Upper lobe of left lung (tissue), 6 donors: Measurements from ENCODE around the gene OPRD1. TPM values are rescaled to one million over a fixed set of nuclear protein-coding genes. Genes with fewer than 3 reads are reported as not detected.
A peak's percentile ranks its signal among the peaks of the same experiment; 100 is the strongest.
"Not testable (repeated sequence)": the region's sequence is repeated elsewhere in the genome, so short reads cannot be mapped to it uniquely, and the experiment has no call there.

Experiments
- ATAC-seq, 2 donors: fragments of 200-7000 bp; cut with Tn5 transposase; one replicate each; pipeline ENCODE4 v1.9.1; 2022; ENCODE audit warnings: mild to moderate bottlenecking in 2 of 2, moderate library complexity in 2 of 2; ENCODE audit not compliant: low FRiP score in 2 of 2
- DNase-seq, 2 donors: peaks; one replicate each; pipeline ENCODE4 v3.0.0-alpha.2; 2019 to 2020
- H3K27ac ChIP-seq, 4 donors: fragments of 200-600 bp; sonication (generic); one replicate each; pipeline ENCODE4 v1.5.1; 2016 to 2019
- H3K27me3 ChIP-seq, 4 donors: fragments of 200-600 bp; sonication (generic); one replicate each; pipeline ENCODE4 v1.5.1; 2017 to 2019
- H3K36me3 ChIP-seq, 4 donors: fragments of 200-600 bp; sonication (generic); one replicate each; pipeline ENCODE4 v1.5.1; 2016 to 2019
- H3K4me1 ChIP-seq, 4 donors: fragments of 200-600 bp; sonication (generic); one replicate each; pipeline ENCODE4 v1.5.1; 2018 to 2019
- H3K4me3 ChIP-seq, 4 donors: fragments of 200-600 bp; sonication (generic); one replicate each; pipeline ENCODE4 v1.5.1; 2017 to 2019; ENCODE audit warnings: mild to moderate bottlenecking in 2 of 4, moderate library complexity in 1 of 4
- H3K9me3 ChIP-seq, 4 donors: fragments of 200-600 bp; sonication (generic); one replicate each; pipeline ENCODE4 v1.5.1; 2018 to 2019
- EP300 ChIP-seq, 4 donors: sonication (generic); formaldehyde crosslinking; IDR thresholded peaks; one replicate each; pipeline ENCODE4 v1.5.1; 2017; ENCODE audit warnings: antibody characterized with exemption in 4 of 4, control low read depth in 2 of 4
- POLR2A ChIP-seq, 4 donors: fragments of 450-650 bp; IDR thresholded peaks; one replicate each; pipeline ENCODE4 v1.5.1; 2016 to 2017; ENCODE audit warnings: antibody characterized with exemption in 4 of 4, mild to moderate bottlenecking in 2 of 4
- POLR2AphosphoS5 ChIP-seq, 2 donors: sonication (generic); formaldehyde crosslinking; IDR thresholded peaks; one replicate each; pipeline ENCODE4 v1.5.1; 2017; ENCODE audit warnings: antibody characterized with exemption in 2 of 2
- WGBS, 2 donors: methylation state at CpG; one replicate each; pipeline ENCODE4 v1.1.5; 2017 to 2018; 5-methylcytosine and 5-hydroxymethylcytosine counted together
- total RNA-seq, 6 donors: library from RNA; depleted of rRNA in 4 of 6; stranded (reverse); fragments of >200 nt in 4 of 6; gene quantifications; one replicate each; pipeline versions ENCODE4 v1.1.0 to v1.2.1, GENCODE V29; 2016 to 2021
- TF ChIP-seq, protein P1 (sequence below), 6 experiments: fragments of 450-650 bp in 4 of 6; fragments of 200-600 bp in 2 of 6; sonication (generic) in 2 of 6; IDR thresholded peaks; one replicate each; pipeline ENCODE4 v1.5.1; 2016 to 2019; ENCODE audit warnings: antibody characterized with exemption in 6 of 6
- donor health status: DM: no; HTN: no; CAD: no; lungs with moderate emphysema.
- donor health status: DM: no; HTN: yes; CAD: no; lungs with severe emphysema.

OPRD1 gene
- total RNA-seq, 6 donors from 2014 or later, result not detected

- ATAC-seq (no peak), DNase-seq (no peak)
- H3K9me3 ChIP-seq, result no peaks in the 10 kb centered on the region
- H3K27ac ChIP-seq, result no peak overlapping the region
- H3K4me3 ChIP-seq, result no peak overlapping the region
- H3K4me1 ChIP-seq, result no peaks in the 10 kb centered on the region
- no peaks in the 10 kb centered on the region for H3K36me3 ChIP-seq
- WGBS, 2 donors, result 79 to 87% methylated on average over 10 to 12 of the region's 12 CpGs
- TF ChIP-seq, protein P1, sequence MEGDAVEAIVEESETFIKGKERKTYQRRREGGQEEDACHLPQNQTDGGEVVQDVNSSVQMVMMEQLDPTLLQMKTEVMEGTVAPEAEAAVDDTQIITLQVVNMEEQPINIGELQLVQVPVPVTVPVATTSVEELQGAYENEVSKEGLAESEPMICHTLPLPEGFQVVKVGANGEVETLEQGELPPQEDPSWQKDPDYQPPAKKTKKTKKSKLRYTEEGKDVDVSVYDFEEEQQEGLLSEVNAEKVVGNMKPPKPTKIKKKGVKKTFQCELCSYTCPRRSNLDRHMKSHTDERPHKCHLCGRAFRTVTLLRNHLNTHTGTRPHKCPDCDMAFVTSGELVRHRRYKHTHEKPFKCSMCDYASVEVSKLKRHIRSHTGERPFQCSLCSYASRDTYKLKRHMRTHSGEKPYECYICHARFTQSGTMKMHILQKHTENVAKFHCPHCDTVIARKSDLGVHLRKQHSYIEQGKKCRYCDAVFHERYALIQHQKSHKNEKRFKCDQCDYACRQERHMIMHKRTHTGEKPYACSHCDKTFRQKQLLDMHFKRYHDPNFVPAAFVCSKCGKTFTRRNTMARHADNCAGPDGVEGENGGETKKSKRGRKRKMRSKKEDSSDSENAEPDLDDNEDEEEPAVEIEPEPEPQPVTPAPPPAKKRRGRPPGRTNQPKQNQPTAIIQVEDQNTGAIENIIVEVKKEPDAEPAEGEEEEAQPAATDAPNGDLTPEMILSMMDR (IDR thresholded peaks at IDR 0.05), result no peak
- no peak for TF ChIP-seq EP300 (IDR thresholded peaks at IDR 0.05)
- TF ChIP-seq POLR2AphosphoS5 (IDR thresholded peaks at IDR 0.05), result no peak
- TF ChIP-seq POLR2A (IDR thresholded peaks at IDR 0.05), result no peak
- no peaks in the 10 kb centered on the region for H3K27me3 ChIP-seq
Observed at GRCh38 chr1:28871631-28872401, 59.8 kb downstream of the OPRD1 start.

DNA sequence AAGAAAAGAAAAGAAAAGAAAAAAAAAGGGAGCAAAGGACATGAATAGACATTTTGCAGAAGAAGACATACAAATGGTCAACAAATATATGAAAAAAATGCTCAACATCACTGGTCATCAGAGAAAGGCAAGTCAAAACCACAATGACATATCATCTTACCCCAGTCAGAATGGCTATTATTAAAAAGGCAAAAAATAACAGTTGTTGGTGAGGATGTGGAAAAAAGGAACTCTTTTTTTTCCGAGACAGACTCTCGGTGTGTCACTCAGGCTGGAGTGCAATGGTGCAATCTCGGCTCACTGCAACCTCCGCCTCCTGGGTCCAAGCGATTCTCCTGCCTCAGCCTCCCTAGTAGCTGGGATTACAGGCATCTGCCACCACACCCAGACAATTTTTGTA is 63.2 kb downstream of the OPRD1 start:
- WGBS, 2 donors, result 66% methylated on average over 5 of the region's 5 CpGs
- not testable (repeated sequence) for H3K27ac ChIP-seq, H3K27me3 ChIP-seq, DNase-seq, ATAC-seq, H3K36me3 ChIP-seq, H3K4me3 ChIP-seq, H3K4me1 ChIP-seq, H3K9me3 ChIP-seq

DNA sequence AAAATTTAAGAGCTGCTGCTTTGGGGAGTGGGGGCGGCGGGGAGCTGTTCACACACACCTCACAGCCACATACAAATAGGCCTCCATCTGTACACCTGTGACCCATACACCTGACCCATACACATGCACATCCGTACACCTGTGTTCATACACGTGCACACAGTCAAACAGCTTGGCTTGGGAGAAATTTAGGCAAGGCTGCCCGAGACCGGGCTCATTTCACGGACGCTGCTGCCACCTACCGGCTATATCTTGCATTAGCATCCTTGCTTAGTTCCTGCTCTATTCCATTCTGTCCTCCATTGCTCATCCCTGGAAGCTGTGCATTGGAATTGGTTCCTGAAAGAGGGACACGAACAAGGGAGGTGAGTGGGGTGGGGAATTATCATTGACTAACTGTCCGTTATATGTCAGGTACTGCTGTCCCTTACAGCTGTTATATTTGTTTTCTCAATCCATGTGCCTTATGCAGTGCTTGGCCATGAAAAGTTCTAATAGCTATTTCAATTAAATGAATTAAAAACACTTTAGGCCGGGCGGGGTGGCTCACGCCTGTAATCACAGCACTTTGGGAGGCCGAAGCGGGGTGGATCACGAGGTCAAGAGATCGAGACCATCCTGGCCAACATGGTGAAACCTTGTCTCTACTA is 65.3 kb downstream of the OPRD1 start:
- Histone ChIP-seq H3K36me3 (no peaks in the 10 kb centered on the region), H3K4me3 (no peak overlapping the region), H3K27me3 (no peaks in the 10 kb centered on the region), H3K4me1 (peaks cover under 1 to 10% (median 5%) of the 10 kb centered on the region in 4 donors), H3K27ac (no peak overlapping the region), H3K9me3 (no peaks in the 10 kb centered on the region)
- peak in 1 of 2 donors; percentile 85 for DNase-seq
- ATAC-seq, result peak; percentile 90 to 91
- TF ChIP-seq EP300 (IDR thresholded peaks at IDR 0.05) (no peak), POLR2AphosphoS5 (IDR thresholded peaks at IDR 0.05) (no peak), POLR2A (IDR thresholded peaks at IDR 0.05) (no peak)
- TF ChIP-seq, protein P1 (IDR thresholded peaks at IDR 0.05), result peak; percentile 81 to 95 (median 91)
- WGBS, 2 donors, result 25 to 30% methylated on average over 16 to 18 of the region's 18 CpGs

DNA sequence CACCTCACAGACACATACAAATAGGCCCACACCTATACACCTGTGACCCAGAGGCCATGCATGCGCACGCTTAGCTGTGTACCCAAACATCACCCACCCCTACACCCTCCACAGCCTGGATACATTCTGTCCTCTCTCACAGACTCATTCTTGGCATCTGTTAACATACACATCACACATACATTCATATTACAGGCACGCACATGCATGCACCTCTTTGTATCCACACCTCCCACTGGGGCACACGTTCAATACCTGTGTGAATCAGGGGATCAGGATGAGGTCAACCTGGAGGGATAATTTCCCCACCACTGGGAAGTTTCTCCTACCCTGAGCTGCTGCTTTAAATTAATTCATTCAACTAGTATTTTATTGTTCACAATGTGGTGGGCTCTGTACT is 66.8 kb downstream of the OPRD1 start:
- TF ChIP-seq EP300 (IDR thresholded peaks at IDR 0.05) (no peak), POLR2A (IDR thresholded peaks at IDR 0.05) (no peak), POLR2AphosphoS5 (IDR thresholded peaks at IDR 0.05) (no peak)
- TF ChIP-seq, protein P1 (IDR thresholded peaks at IDR 0.05), result no peak
- Histone ChIP-seq H3K27ac (no peak overlapping the region), H3K9me3 (no peaks in the 10 kb centered on the region), H3K4me3 (no peak overlapping the region), H3K27me3 (no peaks in the 10 kb centered on the region), H3K36me3 (no peaks in the 10 kb centered on the region), H3K4me1 (peaks cover 3 to 16% (median 6%) of the 10 kb centered on the region in 4 donors)
- WGBS, 2 donors, result 85 to 89% methylated on average over 4 of the region's 4 CpGs
- DNase-seq (no peak), ATAC-seq (no peak)

DNA sequence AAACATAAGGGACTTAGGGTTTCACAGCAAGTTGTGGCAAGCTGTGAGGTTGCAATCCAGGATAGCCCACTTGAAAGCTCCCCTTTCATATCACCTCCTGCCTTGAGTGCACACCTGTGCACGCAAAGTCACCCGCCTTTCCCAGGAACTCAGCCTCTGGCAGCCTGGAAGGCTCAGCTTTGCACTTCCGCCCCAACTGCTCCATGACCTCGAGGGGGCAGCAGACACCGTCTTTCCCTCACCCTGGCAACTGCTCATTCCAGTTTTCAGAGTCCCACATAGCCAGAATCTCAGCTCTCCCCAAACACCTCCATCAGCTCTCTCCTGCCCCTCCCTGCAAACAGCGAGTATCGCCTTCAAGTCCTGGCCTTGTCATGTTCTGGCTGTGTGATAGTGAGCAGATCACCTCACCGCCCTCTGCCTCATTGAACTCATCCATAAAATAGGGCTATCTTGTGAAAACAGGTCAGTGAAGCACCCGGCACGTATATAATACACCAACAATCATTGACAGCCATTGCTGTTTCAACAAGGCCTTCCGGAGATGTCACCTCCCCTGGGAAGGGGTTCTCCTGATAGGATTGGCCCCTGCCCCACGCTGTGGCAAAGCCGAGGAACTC is 70.1 kb downstream of the OPRD1 start:
- peak; percentile 80 to 85 for ATAC-seq
- no peaks in the 10 kb centered on the region for H3K27me3 ChIP-seq
- H3K36me3 ChIP-seq, result no peaks in the 10 kb centered on the region
- 33 to 35% methylated on average over 13 of the region's 13 CpGs for WGBS, 2 donors
- peaks cover 25 to 45% (median 33%) of the 10 kb centered on the region in 4 donors for H3K4me1 ChIP-seq
- peak in 1 of 2 donors; percentile 91 for DNase-seq
- no peaks in the 10 kb centered on the region for H3K9me3 ChIP-seq
- TF ChIP-seq, protein P1 (IDR thresholded peaks at IDR 0.05), result peak; percentile 85 to 95 (median 92)
- no peak for TF ChIP-seq POLR2AphosphoS5 (IDR thresholded peaks at IDR 0.05)
- no peak overlapping the region for H3K4me3 ChIP-seq
- H3K27ac ChIP-seq, result no peak overlapping the region
